GM18499 (cell line): ENCODE results near the gene LEP.
"Not testable (repeated sequence)": the region's sequence is repeated elsewhere in the genome, so short reads cannot be mapped to it uniquely, and the experiment has no call there.

Experiments
- ATAC-seq: cut with Tn5 transposase; IDR thresholded peaks from one replicate; pipeline ENCODE4 v1.9.1; 2021; ENCODE audit warnings: moderate number of reproducible peaks; ENCODE audit not compliant: insufficient read depth, unreplicated experiment

LEP gene

DNA sequence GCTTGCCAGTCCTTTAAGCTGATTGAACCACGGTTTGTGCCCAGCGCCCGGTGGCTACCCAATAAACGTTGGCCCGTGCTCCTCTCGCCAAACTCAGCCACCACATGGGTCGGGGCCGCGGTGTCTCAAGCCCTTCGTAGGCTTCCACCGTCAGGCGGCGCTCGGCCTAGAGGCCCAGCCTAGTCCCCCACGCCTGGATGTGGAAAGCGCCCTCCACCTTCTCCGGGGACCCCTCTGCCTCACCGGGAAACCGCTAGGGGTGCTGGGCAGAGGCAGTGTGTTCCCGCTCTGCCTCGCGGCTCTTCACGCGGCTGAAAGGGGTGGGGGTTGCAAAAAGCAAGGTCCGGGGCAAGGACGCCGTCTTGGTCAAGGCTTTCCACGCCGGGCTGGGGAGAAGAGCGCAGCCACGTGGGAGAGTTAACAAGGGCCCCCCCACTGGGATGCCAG is 29.8 kb downstream of the LEP start:
- ATAC-seq: no peak

DNA sequence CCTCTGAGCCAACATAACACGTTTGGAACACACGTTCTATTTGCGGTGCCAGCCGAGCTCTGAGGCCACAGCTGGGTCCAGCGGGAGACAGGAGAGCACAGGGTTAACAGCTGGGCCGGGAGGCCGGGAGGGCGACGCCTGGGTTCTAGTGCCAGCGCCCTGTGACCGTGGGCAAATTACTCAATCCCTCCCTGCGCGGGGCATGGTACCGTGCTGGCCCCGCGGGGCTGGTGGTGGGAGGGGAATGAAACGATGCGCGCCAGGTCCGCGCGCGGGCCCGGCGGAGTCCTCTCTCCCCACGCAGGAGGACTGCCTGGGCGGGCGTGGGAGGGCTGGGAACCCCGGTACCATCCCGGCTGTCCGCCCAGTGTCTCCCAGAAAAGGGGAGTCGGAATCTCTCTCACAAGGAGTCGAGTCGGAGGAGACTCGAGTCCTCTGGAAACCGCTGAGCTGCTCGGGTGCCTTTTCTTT is 30.4 kb downstream of the LEP start:
- no peak for ATAC-seq

DNA sequence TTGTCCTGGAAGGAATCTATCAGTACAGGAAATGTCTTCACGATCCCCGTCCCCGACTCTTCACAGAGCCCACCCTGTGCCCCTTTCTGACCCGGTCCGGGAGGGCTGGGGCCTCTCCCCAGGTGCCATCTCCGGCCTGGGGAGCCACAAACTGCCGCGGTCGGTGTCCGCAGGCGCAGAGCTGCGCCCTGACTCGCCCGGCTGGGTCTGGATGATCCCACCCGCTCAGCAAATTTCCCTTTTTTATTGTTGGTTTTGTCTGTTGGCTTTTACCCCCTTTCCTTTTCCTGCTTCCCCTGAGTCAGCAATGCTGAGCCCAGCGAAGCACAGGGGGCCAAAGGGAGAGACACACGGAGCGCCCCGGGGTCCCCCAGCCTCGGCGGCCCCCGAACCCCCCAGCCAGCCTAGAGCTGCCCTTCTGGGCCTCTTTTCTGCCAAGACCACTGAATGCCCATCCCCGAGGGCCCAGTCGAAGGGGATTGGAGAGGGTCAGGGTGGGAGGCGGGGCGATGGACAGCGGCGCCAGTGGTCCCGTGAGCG is 30.9 kb downstream of the LEP start:
- ATAC-seq: no peak

DNA sequence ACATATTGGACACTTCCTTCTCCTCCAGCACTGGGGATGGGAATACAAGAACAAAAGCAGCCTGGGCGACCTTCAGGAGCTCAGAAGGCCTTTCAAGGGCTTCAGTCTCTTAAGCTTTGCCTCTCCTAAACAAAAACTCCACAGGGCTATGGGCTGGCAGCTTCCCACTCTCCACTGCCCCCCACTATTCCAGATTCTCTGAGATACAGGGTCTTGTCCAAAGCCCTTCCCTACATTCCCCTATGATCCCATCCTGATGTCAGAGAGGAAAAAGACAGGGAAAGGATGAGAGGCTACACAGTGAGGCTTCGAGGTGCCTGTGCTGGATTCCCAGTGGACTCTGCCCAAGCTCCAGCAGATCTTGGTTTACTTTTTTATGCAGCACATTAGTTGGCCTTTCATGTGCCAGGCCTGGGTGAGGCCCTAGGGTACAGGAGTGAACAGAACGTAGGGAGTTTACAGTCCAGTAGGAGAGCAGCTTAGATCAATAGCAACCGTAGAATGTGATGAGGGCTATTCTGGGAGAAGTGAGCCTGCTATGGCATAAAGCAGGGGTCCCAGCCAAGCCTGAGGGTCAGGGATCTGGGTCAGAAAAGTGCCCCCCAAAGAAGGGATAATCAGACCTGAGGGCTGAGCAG is 33.3 kb downstream of the LEP start:
- no peak for ATAC-seq

DNA sequence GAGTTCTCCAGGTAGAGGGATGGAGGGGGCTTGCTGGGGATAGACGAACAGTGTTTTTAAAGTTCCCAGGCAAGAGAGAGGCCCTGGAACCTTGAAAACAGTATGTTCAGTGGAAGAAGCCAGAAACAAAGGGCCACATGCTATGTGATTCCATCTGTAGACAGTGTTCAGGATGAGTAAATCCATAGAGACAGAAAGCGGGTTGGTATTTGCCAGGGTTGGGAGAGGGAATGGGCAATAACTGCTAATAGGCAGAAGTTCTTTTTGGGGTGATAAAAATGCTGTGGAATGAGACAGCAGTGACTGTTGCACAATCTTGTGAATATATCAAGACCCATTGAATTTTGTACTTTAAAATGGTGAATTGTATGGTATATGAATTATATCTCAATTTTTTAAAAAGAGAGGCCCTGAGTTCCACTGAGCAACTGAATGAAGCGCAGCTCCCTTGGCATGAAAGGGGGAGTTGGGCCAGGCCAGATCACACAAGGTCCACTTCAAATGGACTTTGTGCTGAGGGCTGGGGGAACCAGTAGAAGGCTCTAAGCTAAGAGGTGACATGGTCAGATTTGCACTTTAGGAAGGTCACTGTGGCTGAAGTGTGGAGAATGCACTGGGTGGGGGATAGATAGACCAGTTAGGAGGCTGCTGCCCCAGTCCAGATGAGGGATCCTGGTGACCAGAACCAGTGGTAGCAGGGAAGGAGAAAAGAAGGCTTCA is 34.0 kb downstream of the LEP start:
- no peak for ATAC-seq

DNA sequence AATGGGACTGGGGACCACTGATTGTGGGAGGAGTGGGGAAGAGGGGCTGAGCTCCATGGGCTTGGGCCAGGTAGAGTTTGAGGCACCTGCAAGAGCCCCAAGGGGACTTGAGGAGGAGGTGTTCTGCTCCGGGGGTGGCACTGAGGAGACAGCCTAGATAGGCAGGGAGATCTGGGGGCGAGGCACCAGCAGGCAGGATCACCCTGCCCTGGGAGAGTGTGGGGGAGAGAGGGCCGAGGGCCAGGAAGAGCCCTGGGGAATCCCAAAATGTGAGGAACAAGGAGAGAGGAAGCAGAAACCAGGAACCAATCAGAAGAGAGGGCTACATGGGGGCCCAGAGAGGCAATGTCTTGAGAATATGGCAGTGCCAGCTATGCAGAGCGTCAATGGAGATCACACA is 34.6 kb downstream of the LEP start:
- no peak for ATAC-seq

DNA sequence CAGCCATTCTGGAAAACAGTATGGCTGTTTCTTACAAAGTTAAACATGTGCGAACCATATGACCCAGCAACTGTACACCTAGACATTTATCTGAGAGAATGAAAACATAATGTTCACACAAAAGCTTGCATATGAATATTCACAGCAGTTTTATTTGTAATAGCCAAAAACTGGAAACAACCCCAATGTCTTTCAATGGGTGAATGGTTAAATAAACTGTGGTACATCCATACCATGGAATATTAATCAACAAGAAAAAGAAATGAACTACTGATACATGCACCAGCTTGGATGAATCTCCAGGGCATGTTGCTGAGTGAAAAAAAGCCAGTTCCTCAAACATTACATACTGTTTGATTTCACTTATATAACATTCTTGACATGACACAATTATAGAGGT is 37.3 kb downstream of the LEP start:
- no peak for ATAC-seq

DNA sequence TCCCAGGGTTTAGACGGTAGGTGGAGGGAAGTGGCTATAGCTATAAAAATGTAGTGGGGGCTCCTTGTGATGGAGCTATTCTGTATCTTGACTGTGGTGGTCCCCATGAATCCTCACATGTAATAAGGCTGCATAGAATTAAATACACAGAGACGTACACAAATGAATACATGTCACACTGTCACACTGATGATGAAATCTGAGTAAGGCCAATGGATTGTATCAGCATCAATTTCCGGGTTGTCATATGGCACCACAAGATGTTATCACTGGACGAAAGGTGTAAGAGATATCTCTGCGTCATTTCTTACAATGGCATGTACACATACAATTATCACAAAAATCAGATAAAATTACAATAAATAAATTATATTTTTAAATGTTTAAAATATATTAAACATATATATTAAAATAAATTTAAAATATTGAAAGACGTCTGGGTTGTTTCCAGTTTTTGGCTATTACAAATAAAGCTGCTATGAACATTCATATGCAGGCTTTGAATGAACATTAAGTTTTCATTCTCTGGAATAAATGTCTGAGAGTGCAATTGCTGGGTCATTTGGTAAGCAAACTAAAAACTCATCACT is 38.1 kb downstream of the LEP start:
- ATAC-seq: no peak

DNA sequence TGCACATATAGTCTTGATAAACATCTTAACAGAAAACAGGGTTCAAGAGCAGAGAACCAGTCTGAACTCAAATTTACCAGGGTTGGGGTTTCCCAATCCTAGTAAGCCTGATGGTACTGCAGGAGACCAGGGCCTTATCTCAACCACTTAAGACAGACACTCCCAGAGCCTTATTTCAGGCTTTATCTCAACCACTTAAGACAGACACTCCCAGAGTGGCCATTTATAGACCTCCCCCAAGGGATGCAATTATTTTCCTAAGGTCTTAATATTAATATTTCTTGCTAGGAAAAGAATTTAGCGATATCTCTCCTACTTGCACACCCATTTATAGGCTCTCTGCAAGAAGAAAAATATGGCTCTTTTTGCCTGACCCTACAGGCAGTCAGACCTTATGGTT is 39.4 kb downstream of the LEP start:
- ATAC-seq: not testable (repeated sequence)

DNA sequence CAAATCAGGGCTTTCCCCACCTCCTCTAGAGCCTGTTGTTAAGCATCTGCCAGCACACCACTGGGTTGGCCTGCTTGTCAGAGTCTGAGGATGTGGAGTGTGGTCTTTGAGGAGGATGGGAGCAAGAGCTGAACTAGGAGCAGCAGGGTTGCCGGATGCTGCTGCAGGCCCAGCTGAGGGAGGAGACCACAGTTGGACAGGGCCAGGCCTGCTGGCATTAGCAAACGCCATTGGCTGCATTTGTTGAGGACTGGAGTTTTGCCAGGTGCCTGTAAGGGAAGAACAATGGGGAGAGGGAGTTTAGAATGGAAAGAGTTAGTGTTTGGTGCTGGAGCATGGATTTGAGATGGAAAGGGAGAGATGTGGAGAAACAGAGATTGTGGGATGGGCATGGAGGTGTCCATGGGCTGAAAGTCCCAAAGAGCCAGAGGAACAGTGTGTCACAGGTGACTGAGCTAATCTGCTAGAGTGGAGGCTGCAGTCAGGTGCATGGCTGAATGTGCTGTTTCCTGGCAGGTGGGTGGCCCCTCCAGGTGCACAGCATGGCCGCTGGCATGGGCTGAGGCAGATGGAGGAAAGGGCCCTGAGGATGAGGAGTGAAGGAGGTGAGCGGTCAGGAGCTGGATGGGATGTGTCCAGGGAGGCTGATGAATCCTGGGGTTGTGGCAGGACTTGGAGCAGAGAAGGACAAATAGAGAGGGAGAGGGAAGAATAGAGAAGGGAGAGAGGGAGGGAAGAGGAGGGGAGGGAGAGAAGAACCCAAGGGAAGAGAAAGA is 40.7 kb downstream of the LEP start:
- ATAC-seq: no peak

DNA sequence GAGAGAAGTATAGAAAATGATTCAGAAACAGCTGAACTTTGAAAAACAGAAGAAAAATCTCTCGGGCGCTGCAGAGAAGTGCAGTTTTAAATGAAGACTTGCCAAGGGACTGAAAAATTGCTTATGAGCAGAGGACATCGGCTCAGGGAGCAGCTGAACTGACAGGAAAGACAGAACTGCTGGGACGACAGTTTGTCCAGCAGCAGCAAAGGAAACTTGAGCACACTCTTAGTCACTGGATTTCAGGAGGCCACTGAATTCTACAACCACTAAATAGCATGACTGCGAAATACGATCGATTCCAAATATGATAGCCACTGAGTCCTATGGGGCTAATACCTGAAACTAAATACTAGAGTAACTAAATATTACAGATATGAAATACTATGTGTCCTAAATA is 43.0 kb downstream of the LEP start:
- ATAC-seq: no peak

DNA sequence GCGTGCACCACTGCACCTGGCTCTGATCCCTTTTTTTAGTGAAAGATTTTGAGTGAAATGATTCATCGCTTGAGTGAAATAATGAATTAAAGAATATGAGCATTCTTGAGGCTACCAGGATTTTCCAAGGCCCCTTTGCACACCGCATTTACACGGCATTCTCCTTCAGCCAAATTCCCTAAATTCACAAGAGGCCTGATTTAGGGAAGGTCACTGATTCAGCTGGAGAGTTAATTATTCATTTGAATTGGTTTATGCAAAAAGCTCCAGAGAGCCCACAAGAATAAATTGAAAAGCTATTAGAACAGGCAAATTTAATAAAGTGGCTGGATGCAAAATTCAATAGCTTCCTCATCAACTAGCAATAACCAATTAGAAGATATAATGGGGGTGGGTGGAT is 46.5 kb downstream of the LEP start:
- no peak for ATAC-seq

DNA sequence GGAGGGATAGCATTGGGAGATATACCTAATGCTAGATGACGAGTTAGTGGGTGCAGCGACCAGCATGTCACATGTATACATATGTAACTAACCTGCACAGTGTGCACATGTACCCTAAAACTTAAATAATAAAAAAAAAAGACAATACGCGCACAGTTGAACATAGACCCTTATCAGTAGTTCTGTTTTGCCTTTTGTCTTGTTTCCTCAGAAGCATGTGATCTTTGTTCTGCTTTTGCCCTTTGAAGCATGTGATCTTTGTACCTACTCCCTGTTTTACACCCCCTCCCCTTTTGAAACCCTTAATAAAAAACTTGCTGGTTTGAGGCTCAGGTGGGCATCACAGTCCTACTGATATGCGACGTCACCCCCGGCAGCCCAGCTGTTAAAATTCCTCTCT is 56.9 kb downstream of the LEP start:
- ATAC-seq: not testable (repeated sequence)

DNA sequence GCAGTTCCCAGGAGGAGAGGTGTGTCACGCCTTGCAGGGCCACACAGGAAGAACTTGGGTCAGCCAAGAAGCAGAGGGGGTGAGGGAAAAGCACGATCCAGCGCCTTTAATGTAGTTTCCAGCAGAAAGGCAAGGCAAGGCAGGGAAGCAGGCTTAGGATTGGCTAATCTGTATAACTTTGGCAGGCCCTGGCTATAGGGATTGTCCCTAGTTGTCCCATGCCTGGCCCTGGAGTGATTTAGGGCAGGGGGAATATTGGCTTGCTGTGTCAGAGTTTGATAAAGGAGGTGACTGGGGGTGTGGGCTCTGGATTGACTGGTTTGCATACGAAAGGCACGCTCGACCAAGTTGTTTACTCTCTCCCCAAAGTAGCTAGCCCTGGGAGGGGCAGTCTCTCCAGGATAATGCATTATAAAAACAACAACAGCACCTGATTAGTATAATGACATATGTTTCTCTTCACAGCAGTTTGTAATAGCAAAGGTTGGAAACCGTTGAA is 58.1 kb downstream of the LEP start:
- ATAC-seq: no peak

DNA sequence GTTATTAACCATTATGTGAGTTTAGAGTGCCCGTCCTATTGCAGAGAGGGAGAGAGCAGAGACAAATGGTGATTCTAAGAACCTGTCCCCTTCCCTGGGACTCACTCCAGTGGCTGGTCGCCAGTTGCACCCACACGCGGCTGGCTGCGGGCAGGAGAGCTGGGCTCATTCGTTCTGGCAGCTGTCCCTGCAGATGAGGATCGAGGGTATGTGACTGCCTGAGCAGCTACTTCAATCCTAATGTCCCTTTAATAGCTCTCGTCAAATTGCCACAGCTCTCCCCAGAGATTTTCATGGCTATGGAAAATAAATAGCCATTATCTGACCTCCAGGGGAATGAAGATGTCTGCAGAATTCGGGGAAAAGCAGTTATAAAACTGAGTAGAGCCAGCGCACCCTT is 61.1 kb downstream of the LEP start:
- no peak for ATAC-seq

DNA sequence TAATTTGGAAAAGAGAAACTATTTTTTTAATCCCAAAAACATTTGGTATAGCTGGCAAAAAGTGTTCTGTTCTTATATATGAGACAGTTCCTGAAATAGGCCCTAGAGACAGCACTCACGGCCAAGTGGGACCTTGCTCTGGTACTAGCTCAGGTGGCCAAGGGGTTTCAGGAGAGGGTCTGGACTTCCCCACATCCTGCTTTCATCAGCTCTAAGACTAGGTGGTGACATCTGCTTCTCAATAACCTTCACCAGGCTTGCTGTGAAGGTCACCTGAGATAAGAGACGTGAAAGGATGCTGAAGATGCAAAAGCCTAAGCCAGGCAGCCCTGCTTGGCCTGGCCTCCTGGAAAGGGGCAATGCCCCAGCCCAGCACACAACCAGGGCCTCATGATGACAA is 62.1 kb downstream of the LEP start:
- no peak for ATAC-seq

DNA sequence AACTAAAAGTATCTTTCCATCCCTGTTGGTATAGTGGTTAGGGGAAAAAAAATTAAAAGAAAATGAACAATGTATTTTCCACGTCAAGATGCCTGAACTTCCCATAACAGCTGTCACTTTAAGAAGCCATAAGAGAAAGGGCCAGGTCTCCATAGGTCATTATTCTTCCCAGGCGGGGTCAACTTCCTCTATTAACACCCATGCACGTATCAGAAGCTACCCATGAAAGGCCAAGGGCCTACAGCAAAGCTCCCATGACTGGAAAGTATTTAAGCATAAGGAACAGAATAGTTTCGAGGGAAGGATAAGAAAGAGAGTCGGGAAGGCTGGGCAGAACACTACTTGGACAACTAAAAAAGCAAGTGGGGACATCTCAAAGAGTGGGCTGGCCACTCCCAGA is 62.6 kb downstream of the LEP start:
- no peak for ATAC-seq

DNA sequence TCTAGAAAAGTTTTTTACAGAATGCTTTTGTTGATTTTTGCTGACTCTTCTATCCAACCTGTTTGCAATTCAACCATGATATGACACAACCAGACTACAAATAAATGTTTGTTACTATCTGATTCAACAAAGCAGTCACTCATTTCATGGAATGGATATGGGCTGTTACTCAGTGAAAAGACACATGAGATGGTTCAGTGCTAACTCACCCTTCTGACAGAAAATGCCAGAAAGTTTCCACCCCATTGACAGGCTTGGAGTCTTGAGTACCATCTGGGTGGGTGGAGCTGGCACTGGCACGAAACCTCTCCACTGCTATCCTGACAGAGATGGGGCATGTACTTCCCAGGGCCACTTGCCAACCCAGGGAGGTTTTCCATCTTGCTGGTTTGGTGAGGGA is 63.1 kb downstream of the LEP start:
- ATAC-seq: no peak

DNA sequence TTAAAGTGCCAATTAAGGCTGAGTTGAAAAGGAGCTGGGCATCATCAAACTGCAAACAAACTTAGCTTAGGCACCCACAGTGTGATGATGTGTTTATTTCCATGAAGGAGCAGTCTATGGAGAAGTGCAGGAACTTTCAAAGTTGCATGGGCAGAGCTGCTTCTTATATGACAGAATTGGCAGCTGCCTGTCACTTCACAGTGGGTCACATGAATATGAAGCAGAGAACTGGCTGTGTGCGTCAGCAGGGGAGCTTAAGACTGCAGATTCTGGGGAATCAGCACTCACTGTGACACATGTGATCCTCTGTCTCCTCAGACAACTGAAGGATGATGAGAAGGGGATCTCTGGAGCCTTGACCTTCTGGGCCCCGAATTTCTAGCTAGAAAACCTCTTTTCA is 66.0 kb downstream of the LEP start:
- no peak for ATAC-seq
